IPS-15b (cell line): ENCODE measurements around the gene MTERF1.

Experiments used
- H3K27me3 ChIP-seq: one replicate; pipeline ENCODE4 v1.6.1; 2013; ENCODE audit warnings: low read length; ENCODE audit not compliant: control insufficient read depth, insufficient read depth
- H3K36me3 ChIP-seq: one replicate; pipeline ENCODE4 v1.6.1; 2013; ENCODE audit warnings: low read length; ENCODE audit not compliant: control insufficient read depth, insufficient read depth
- H3K4me1 ChIP-seq: one replicate; pipeline ENCODE4 v1.6.1; 2013; ENCODE audit warnings: mild to moderate bottlenecking, low read length; ENCODE audit not compliant: control insufficient read depth, insufficient read depth
- H3K4me3 ChIP-seq: one replicate; pipeline ENCODE4 v1.5.1; 2013; ENCODE audit warnings: low read depth, low read length
- H3K9ac ChIP-seq: one replicate; pipeline ENCODE4 v1.6.1; 2013; ENCODE audit warnings: low read depth, mild to moderate bottlenecking, low read length
- H3K9me3 ChIP-seq: one replicate; pipeline ENCODE4 v1.6.1; 2013; ENCODE audit warnings: mild to moderate bottlenecking, low read length; ENCODE audit not compliant: control insufficient read depth, insufficient read depth

MTERF1 gene

DNA sequence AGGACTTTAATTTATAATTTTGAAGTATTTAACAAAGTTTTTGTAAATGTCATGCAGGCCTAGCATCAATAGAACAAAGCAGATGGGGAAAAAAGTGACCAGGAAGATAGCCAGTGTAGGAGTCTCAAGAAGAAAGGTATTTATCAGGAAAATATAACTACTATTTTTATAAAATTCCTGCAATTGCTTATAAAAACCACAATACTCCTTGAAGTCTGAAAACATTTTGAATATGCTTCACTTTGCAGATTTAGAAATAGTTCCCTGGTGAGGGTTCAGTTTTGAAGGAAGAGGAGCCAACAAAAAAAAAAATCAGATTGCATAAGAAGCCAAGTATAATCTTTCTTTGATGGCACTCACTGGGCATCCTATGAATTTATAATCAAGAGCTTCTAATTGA, 34.1 kb downstream of the MTERF1 start:
- H3K4me1 ChIP-seq: no peaks in the 10 kb centered on the region
- no peak overlapping the region for H3K9ac ChIP-seq
- H3K9me3 ChIP-seq: no peaks in the 10 kb centered on the region
- no peaks in the 10 kb centered on the region for H3K36me3 ChIP-seq
- no peak overlapping the region for H3K4me3 ChIP-seq
- no peaks in the 10 kb centered on the region for H3K27me3 ChIP-seq

DNA sequence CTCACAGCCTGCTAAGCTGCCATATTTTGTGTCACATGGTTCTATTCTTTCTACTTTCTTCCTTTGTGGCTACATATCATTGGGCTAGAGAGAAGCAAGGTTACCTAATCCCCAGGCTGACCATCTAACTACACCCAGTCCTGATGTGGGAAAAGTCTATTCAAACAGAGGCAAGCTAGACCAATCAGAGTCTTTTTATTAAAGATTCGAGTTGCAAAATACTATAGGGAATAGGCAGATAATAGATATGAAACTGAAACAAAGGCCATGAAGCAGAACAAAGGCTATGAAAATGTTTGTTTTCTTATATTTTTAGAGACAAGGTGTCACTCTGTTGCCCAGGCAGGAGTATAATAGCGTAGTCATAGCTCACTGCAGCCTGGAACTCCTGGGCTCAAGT, 36.7 kb downstream of the MTERF1 start:
- H3K4me3 ChIP-seq: no peak overlapping the region
- H3K36me3 ChIP-seq: no peaks in the 10 kb centered on the region
- H3K4me1 ChIP-seq: no peaks in the 10 kb centered on the region
- H3K9me3 ChIP-seq: no peaks in the 10 kb centered on the region
- no peaks in the 10 kb centered on the region for H3K27me3 ChIP-seq
- H3K9ac ChIP-seq: no peak overlapping the region

DNA sequence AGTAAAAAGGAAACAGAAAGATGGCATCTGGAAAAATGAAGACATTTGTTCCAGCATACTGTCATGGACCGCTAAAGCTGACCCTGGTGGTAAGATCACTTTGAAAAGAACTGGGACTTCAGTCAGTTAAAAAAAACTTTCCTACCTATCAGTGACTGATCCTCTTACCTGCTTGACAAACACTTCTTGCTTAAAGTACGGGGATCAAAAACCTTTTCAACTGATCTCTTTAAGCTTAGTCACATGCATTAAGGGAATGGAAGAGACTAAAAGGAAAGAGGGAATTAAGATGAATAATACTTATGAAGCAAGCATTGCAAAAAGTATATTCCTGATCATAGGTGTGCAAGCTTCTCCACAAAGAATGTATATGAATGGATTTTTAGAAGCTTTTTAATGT, 42.1 kb downstream of the MTERF1 start:
- H3K4me1 ChIP-seq: no peaks in the 10 kb centered on the region
- H3K36me3 ChIP-seq: no peaks in the 10 kb centered on the region
- no peak overlapping the region for H3K9ac ChIP-seq
- no peaks in the 10 kb centered on the region for H3K9me3 ChIP-seq
- H3K4me3 ChIP-seq: no peak overlapping the region
- no peaks in the 10 kb centered on the region for H3K27me3 ChIP-seq

DNA sequence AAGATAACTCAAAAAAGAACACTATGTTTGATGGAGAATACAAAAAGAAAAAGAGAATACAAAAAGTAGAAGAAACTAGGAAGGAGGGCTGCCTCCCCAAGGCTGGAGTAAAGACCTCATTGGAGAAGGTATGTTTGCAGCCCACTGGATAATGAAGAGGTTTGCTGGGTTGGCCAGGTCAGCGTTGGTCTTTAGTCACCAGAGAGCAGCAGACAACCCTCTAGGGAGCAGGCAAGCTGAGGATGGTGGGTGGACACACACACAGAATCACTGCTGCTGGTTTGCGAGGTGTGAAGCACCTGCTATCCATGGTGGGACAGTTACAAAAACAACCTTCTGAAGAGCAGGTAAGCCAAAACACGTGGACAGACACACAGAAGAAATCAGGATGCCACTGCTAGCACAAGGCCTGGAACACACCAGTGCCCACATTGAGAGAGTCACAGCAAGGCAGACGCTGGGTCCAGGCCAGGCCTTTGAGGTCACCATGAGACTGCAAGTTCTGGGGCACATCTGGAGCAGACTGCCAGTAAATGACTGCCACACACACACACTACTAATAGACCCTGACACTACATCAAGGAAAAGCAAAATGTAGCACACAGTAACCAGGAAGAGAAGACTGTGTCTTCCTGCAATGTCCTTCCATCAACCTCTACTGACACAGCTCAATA, 43.0 kb downstream of the MTERF1 start:
- Histone ChIP-seq H3K4me1 (no peaks in the 10 kb centered on the region), H3K9me3 (no peaks in the 10 kb centered on the region), H3K27me3 (no peaks in the 10 kb centered on the region), H3K9ac (no peak overlapping the region), H3K36me3 (no peaks in the 10 kb centered on the region), H3K4me3 (no peak overlapping the region)

DNA sequence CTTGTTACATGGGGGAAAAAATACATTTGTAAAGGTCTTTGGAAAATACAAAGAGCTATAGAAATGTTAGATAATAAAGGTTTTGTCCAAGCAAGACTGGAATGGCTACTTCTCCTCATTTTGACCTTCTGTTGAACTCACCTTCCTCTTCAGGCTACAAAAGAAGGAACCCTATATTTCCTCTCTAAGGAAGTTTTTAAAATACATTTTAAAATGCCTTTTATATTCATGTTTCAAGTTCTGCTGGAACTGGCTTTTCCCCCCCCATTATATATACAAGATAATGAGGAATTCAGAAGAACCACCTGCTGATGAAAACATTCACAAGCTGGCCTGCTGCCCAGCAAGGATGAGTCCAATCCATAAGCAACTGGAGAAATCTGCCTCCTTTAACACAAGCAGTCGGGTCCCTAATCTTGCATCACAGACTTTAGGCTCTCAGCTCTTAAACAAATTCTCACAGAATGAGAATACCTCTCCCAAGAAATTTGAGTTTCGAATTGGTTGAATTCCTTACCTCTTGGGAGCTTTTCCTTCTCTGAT, 44.6 kb downstream of the MTERF1 start:
- H3K36me3 ChIP-seq: no peaks in the 10 kb centered on the region
- no peak overlapping the region for H3K9ac ChIP-seq
- H3K4me3 ChIP-seq: no peak overlapping the region
- H3K27me3 ChIP-seq: no peaks in the 10 kb centered on the region
- H3K4me1 ChIP-seq: no peaks in the 10 kb centered on the region
- H3K9me3 ChIP-seq: no peaks in the 10 kb centered on the region

DNA sequence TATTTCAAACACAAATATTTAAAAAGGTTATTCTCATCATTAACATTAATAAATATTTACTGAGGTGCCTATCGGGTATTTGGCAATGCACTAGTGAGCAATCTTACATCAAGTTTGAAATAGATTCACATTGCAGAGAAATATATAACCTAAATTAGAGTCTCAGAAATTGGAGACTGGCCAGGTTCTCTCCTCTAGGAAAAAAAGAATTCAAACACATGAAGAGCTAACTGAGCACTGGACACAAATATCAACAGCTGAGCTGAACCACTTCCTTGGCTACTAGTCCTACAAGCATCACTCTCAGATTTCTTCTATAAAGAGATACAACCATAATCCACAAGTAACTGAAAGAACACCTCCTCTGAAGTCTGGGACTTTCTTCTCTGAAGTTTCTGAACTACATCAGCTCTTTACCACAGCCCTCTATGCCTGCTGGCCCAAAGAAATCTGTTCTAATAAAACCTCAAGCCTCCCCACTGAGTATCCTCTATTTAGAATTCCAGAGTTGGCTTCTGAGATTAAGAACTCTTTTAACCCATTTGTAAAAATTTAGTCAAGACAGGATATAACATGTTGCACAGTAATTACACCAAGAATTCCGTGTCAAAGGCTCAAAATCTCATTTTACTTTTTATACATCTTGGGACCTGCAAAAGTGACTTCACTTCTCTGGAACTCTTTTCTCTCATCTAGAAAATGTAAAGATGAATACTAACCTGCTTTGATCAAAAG, 45.2 kb downstream of the MTERF1 start:
- Histone ChIP-seq H3K27me3 (no peaks in the 10 kb centered on the region), H3K4me3 (no peak overlapping the region), H3K9ac (no peak overlapping the region), H3K36me3 (no peaks in the 10 kb centered on the region), H3K4me1 (no peaks in the 10 kb centered on the region), H3K9me3 (no peaks in the 10 kb centered on the region)

DNA sequence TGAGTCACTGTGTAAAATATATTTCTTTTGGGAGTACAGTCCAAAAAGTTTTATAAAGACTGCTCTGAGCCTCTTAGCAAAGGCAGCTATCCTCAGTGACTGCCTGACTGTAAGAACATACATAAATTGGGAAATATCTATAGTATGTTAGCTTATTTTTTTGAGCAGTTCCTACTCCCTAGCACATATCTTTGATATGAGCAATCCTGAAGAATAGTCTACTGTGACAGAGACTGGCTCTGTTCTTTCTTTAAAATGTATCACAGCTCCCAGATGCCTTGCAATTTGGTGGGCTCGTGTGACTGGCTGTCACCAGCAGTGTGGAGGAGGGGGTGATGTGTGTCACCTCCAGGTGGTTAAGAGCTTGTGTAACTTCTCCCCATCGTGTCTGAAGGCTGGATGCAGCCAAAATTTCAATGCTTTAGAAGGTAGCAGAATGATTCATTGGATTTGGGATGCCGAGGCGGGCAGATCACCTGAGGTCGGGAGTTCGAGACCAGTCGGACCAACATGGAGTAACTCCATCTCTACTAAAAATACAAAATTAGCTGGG, 47.9 kb downstream of the MTERF1 start:
- H3K9ac ChIP-seq: no peak overlapping the region

DNA sequence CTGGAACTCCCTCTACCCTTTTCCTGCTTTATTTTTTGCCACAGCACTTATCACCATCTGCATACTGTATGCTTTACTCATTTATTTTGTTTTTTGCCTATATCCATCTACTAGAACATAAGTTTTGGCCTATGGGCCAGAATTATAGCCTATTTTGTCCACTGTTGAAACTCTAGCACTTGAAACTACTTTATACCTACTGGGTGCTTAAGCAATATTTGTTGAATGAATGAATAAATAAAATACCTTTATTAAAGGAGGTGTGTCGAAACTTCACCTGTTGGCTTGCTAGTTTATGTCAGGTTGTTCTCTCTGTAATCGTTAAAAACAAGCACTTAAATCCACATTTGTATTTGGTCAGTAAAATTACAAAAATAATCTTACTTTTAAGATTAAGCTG, 53.3 kb downstream of the MTERF1 start:
- Histone ChIP-seq H3K9me3 (no peaks in the 10 kb centered on the region), H3K36me3 (no peaks in the 10 kb centered on the region), H3K27me3 (no peaks in the 10 kb centered on the region), H3K4me3 (no peak overlapping the region), H3K9ac (no peak overlapping the region), H3K4me1 (no peaks in the 10 kb centered on the region)

More for the DNA sequence above, 47.9 kb downstream of the MTERF1 start:
- H3K4me3 ChIP-seq: no peak overlapping the region
- H3K4me1 ChIP-seq: no peaks in the 10 kb centered on the region
- H3K9me3 ChIP-seq: no peaks in the 10 kb centered on the region
- no peaks in the 10 kb centered on the region for H3K36me3 ChIP-seq
- H3K27me3 ChIP-seq: no peaks in the 10 kb centered on the region

DNA sequence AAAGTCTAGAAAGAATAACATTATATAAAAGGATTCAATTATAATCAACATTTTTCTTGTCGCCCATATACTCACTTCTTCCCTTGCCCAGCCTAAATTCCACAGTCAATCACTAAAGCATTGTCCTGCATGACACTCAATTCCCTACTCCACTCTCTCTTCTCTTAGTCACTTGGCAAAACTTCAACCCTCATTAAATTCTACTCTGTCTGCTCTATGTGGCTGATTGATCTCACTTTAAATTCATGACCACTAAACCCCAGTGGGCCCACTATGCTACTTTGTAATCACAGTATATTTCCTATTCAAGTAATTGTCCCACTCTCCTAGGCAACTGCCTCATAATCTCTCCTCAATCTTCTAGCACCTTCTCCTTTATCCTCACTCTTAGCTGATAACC, 54.1 kb downstream of the MTERF1 start:
- Histone ChIP-seq H3K4me3 (no peak overlapping the region), H3K4me1 (no peaks in the 10 kb centered on the region), H3K9ac (no peak overlapping the region), H3K9me3 (no peaks in the 10 kb centered on the region), H3K36me3 (no peaks in the 10 kb centered on the region), H3K27me3 (no peaks in the 10 kb centered on the region)

DNA sequence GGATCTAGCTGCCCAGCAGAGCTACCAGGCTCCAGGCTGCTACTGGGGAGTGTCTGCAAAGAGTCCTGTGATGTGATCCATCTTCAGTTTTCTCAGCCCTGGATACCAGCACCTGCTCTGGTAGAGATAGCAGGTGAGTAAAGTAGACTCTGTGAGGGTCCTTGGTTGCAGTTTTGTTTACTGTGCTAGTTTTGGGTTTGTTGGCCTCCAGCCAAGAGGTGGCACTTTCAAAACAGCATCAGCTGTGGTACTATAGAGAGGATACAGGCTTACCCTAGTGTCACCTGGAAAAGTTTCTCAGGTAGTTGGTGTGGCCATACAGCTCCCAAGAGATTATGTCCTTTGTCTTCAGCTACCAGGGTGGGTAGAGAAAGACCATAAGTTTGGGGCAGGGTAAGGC, 56.3 kb downstream of the MTERF1 start:
- H3K36me3 ChIP-seq: no peaks in the 10 kb centered on the region
- no peaks in the 10 kb centered on the region for H3K27me3 ChIP-seq
- H3K4me3 ChIP-seq: no peak overlapping the region
- no peak overlapping the region for H3K9ac ChIP-seq
- H3K4me1 ChIP-seq: no peaks in the 10 kb centered on the region
- H3K9me3 ChIP-seq: no peaks in the 10 kb centered on the region
